K562 (cell line): Measurements from ENCODE around the gene DBNL.
"Not testable (repeated sequence)": the region's sequence is repeated elsewhere in the genome, so short reads cannot be mapped to it uniquely, and the experiment has no call there.

Experiments
- POLR2A ChIP-seq: fragments of 450-650 bp; conservative IDR thresholded peaks from 2 replicates; pipeline ENCODE4 v1.6.1; 2016
- ZNF224 ChIP-seq: sonication (generic); formaldehyde crosslinking; IDR thresholded peaks from 2 replicates; pipeline ENCODE4 v1.8.0; 2022; ENCODE audit warnings: mild to moderate bottlenecking, missing genetic modification reagents

DNA sequence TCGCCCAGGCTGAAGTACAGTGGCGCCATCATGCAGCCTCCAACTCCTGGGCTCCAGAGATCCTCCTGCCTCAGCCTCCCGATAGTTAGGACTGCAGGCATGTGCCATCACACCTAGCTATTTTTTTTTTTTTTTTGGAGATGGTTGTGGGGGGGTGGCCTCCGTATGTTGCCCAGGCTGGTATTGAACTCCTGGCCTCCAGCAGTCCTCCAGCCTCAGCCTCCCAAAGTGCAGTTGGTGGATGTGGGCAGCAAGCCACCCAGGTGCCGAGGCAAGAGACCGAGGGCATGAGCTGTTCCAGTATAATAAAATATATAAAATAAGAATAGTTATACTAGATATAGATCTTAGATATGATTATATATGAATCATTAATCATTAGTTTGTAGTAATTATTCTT is 24.7 kb upstream of the DBNL start:
- not testable (repeated sequence) for TF ChIP-seq POLR2A; ZNF224 (CRISPR knock-in tag)
